ENCODE results near the gene OOSP3. TPM values are rescaled to one million over a fixed set of nuclear protein-coding genes. Genes with fewer than 3 reads are reported as not detected.

OOSP3 gene
- total RNA-seq, 1 donor from 2014 or later, result not detected

DNA sequence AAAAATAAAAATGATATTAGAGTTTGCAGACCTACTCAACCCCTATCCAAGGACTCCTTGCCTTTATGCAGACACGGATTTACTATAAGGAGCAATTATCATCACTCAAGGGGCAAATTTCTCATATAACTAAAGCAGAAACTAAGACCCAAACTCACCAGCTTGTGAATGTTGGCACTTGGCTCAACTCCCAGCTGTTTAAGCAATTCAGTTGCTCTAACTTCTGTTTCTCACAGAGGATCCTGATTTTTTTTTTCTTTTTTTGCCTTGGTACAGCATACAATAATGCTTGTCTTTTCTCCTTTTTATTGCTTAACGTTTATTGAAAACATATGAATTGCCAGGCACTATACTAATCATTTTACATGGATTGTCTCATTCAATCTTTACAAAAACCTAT, 23.7 kb upstream of the OOSP3 start:
- no peak for DNase-seq (ENCODE audit: low read depth, low spot score)
- Mint-ChIP-seq H3K27me3 (ENCODE audit: low read depth) (no peaks in the 10 kb centered on the region), H3K4me1 (no peaks in the 10 kb centered on the region), H3K27ac (ENCODE audit: unreplicated experiment) (no peak overlapping the region), H3K9me3 (no peaks in the 10 kb centered on the region), H3K36me3 (ENCODE audit: low read depth) (no peaks in the 10 kb centered on the region), H3K4me3 (no peak overlapping the region)
- TF ChIP-seq, protein P1, sequence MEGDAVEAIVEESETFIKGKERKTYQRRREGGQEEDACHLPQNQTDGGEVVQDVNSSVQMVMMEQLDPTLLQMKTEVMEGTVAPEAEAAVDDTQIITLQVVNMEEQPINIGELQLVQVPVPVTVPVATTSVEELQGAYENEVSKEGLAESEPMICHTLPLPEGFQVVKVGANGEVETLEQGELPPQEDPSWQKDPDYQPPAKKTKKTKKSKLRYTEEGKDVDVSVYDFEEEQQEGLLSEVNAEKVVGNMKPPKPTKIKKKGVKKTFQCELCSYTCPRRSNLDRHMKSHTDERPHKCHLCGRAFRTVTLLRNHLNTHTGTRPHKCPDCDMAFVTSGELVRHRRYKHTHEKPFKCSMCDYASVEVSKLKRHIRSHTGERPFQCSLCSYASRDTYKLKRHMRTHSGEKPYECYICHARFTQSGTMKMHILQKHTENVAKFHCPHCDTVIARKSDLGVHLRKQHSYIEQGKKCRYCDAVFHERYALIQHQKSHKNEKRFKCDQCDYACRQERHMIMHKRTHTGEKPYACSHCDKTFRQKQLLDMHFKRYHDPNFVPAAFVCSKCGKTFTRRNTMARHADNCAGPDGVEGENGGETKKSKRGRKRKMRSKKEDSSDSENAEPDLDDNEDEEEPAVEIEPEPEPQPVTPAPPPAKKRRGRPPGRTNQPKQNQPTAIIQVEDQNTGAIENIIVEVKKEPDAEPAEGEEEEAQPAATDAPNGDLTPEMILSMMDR (conservative IDR thresholded peaks at IDR 0.05), result no peak

DNA sequence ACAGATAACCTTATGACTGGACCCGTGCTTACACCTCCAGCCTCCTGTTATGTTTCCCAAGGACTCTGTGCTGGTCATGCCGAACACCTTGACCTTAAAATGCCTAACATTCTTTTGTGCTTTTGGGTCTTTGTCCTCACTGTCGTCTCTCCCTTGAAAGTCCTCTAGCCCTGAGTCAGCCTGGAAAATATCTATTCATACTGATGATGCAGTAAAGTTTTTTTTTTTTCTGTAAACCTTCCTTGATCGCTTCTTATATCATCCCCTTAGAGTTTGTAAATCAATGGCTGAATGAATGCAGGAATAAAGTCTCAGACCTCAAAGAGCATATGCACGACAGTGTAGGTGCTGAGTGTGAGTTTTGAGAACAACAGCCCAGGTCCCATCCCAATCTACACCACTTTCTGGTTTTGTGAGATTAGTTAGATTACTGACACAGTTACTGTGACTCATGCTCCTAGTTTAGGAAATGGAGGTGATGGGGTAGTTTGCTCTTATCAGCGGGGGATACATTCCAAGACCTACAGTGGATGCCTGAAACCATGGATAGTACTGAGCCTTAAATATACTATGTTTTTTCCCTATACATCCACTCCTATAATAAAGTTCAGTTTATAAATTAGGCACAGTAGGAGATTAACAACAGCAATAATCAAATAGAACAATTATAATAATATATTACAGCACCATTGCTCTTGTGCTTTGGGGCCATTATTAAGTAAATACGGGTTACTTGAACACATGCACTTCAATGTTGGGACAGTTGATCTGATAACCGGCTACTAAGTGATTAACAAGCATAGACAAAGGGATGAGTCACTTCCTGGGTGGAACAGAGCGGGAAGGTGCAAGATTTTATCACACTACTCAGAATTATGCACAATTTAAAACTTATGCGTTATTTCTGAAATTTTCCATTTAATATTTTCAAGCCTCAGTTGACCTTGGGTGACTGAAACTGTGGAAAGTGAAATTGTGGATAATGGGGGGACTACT, 20.8 kb upstream of the OOSP3 start:
- Mint-ChIP-seq H3K4me1 (no peaks in the 10 kb centered on the region), H3K27me3 (ENCODE audit: low read depth) (no peaks in the 10 kb centered on the region), H3K27ac (ENCODE audit: unreplicated experiment) (peak overlapping the region; percentile 53), H3K4me3 (no peak overlapping the region), H3K9me3 (no peaks in the 10 kb centered on the region), H3K36me3 (ENCODE audit: low read depth) (no peaks in the 10 kb centered on the region)
- TF ChIP-seq, protein P1 (conservative IDR thresholded peaks at IDR 0.05), result no peak
- no peak for DNase-seq (ENCODE audit: low read depth, low spot score)

DNA sequence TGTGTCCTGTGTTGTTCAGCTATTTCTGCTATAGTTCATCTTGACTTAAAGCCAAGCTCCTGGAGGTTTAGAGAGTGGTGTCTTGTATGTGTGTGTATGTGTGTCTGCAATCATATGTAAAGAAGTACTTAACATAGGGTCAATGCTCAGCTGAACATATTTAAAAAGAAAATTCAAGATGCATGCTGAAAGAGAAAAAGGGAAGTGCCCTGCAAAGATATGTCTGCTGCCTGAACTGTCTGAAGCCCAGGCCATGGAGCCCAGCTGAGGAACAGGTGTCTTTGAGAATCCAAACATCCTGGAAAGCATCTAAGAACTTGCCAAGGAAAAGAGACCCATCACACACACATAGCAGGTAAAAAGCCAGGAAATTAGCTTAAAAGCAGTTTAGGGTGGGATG, 18.9 kb upstream of the OOSP3 start:
- H3K9me3 Mint-ChIP-seq, result no peaks in the 10 kb centered on the region
- TF ChIP-seq, protein P1 (conservative IDR thresholded peaks at IDR 0.05), result no peak
- H3K27ac Mint-ChIP-seq (ENCODE audit: unreplicated experiment), result no peak overlapping the region
- H3K36me3 Mint-ChIP-seq (ENCODE audit: low read depth), result no peaks in the 10 kb centered on the region
- H3K4me1 Mint-ChIP-seq, result peaks cover 6% of the 10 kb centered on the region
- H3K27me3 Mint-ChIP-seq (ENCODE audit: low read depth), result no peaks in the 10 kb centered on the region
- H3K4me3 Mint-ChIP-seq, result no peak overlapping the region
- no peak for DNase-seq (ENCODE audit: low read depth, low spot score)

DNA sequence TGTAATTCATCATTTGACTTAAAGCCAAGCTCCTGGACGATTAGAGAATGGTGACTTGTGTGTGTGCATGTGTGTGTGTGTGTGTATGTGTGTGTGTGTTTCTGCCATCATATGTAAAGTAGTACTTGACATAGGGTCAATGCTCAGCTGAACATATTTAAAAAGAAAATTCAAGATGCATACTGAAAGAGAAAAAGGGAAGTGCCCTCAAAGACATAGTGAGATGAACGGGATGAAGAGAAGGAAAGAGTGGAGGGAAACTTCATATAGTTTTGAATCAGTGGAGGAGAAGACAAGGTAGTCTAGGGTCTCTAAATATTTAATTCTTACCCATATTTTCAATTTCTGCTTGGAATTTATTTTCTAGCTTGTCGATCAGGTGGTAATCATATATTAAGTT, 16.3 kb upstream of the OOSP3 start:
- Mint-ChIP-seq H3K4me1 (peaks cover 16% of the 10 kb centered on the region), H3K4me3 (no peak overlapping the region), H3K27ac (ENCODE audit: unreplicated experiment) (no peak overlapping the region), H3K36me3 (ENCODE audit: low read depth) (no peaks in the 10 kb centered on the region), H3K27me3 (ENCODE audit: low read depth) (no peaks in the 10 kb centered on the region), H3K9me3 (peaks cover 3% of the 10 kb centered on the region)
- TF ChIP-seq, protein P1 (conservative IDR thresholded peaks at IDR 0.05), result no peak
- DNase-seq (ENCODE audit: low read depth, low spot score), result no peak

DNA sequence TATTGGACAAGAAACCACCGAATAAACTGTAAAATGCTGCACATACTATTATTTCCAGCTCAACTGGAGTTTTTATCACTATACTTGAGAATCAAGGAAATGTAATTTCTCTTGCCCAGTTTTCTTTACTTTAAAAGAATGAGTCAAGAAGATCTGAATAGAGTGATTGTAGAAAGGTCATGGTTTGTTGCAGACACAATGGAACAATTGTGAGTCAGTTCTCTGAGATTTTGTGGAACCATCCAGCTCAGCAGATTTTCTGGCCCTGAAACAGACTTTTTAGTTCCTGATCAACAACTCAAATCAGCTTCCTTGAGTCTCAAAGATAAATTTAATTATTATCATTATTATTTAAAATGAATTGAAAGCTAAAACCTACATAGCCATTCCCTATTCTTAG, 13.6 kb upstream of the OOSP3 start:
- Mint-ChIP-seq H3K4me3 (peak overlapping the region; percentile 41), H3K27me3 (ENCODE audit: low read depth) (no peaks in the 10 kb centered on the region), H3K4me1 (peaks cover 16% of the 10 kb centered on the region), H3K36me3 (ENCODE audit: low read depth) (peaks cover 2% of the 10 kb centered on the region), H3K27ac (ENCODE audit: unreplicated experiment) (peak overlapping the region; percentile 78), H3K9me3 (peaks cover 9% of the 10 kb centered on the region)
- TF ChIP-seq, protein P1 (conservative IDR thresholded peaks at IDR 0.05), result no peak
- DNase-seq (ENCODE audit: low read depth, low spot score), result no peak
